GM15510 (cell line): ENCODE data around the gene LMNTD1.

Experiments
- POLR2A ChIP-seq: IDR thresholded peaks from 3 replicates; pipeline ENCODE4 v1.6.1; 2011; ENCODE audit warnings: borderline replicate concordance; ENCODE audit not compliant: insufficient read length; ENCODE audit errors: extremely low read depth

The LMNTD1 gene

GRCh38 chr12:25469368-25469767 lies 83.7 kb downstream of the LMNTD1 start:
- no peak for TF ChIP-seq POLR2A

GRCh38 chr12:25463521-25463920 lies 89.6 kb downstream of the LMNTD1 start:
- TF ChIP-seq POLR2A = no peak

DNA sequence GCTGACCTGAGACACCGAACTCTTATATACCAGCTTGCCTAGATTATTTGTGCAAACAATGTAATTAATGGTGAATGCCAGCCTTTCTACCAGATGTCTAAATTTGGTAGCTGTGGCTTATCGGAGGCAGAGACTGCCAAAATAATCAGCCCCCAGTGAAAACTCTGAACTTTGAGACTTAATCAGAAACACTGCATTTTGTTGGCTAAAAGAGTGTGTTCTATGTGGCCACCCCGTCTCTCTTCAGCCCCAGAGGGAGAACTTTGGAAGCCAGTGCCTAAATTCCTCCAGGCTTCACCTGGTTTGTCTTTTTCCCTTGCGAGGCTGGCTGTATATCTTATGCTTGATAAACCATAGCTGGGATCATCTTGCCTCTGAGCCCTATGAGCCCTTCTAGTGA lies 90.1 kb downstream of the LMNTD1 start:
- TF ChIP-seq POLR2A = no peak

- TF ChIP-seq POLR2A = no peak
Observed at GRCh38 chr12:25459541-25459951, 93.5 kb downstream of the LMNTD1 start.

DNA sequence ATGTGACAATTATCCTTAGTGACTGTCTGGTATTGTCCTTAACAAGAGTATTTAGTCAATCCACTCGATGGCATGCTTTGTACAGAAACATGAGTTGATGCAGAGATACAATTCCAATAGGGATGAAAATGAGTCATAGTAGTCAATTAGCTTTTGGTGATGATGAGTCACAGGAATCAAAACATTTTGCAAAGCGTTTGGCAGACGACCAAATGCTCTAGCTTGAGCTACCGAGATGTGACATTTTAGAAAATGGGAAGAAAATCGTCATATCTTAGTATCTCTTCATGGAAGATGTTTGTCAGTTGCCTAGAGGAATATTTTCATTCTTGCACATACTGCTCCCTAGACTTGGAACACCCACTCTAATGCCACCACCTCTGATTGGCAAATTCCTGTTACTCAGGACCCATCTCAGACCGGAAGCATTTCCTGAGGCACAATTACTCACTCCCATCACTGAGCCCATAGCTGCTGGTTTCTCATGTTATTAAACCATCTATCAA lies 95.0 kb downstream of the LMNTD1 start:
- no peak for TF ChIP-seq POLR2A

DNA sequence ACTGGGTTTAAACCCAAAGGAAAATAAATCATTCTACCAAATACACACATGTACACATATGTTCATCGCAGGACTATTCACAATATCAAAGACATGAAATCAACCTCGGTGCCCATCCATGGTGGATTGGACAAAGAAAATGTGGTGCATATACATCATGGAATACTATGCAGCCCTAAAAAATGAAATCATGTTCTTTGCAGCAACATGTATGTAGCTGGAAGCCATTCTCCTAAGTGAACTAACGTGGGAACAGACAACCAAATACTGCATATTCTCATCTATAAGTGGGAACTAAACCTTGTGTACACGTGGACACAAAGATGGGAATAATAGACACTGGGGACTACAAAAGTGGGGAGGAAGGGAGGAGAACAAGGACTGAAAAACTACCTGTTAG lies 96.6 kb downstream of the LMNTD1 start:
- no peak for TF ChIP-seq POLR2A

GRCh38 chr12:25455696-25456095 lies 97.4 kb downstream of the LMNTD1 start:
- TF ChIP-seq POLR2A = no peak

- no peak for TF ChIP-seq POLR2A
Observed at GRCh38 chr12:25449007-25449406, 104.1 kb downstream of the LMNTD1 start.

GRCh38 chr12:25447046-25447445 lies 106.0 kb downstream of the LMNTD1 start:
- no peak for TF ChIP-seq POLR2A

GRCh38 chr12:25438638-25439037 lies 114.4 kb downstream of the LMNTD1 start:
- no peak for TF ChIP-seq POLR2A

- no peak for TF ChIP-seq POLR2A
Observed at GRCh38 chr12:25436206-25437030, 116.7 kb downstream of the LMNTD1 start.

- no peak for TF ChIP-seq POLR2A
Observed at GRCh38 chr12:25435431-25435830, 117.7 kb downstream of the LMNTD1 start.

DNA sequence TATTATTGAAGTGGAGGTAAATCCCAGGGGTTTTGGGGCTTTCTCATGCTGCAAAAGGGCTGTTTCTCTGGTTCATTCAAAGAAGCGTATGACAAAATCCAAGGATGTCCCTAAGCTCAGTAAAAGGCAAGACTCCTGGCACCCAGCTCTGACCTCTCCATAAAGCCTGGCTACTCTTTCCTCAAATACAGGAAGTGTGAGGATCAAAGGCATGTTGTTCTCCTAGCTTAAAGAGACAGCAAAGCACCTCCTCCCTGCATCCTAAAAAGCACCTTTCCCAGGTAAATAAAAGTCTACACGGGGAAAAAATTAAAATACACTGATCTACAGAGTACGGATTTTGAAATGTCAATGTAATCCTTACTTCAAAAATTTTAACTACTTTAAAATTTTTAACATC lies 118.6 kb downstream of the LMNTD1 start:
- TF ChIP-seq POLR2A = no peak

DNA sequence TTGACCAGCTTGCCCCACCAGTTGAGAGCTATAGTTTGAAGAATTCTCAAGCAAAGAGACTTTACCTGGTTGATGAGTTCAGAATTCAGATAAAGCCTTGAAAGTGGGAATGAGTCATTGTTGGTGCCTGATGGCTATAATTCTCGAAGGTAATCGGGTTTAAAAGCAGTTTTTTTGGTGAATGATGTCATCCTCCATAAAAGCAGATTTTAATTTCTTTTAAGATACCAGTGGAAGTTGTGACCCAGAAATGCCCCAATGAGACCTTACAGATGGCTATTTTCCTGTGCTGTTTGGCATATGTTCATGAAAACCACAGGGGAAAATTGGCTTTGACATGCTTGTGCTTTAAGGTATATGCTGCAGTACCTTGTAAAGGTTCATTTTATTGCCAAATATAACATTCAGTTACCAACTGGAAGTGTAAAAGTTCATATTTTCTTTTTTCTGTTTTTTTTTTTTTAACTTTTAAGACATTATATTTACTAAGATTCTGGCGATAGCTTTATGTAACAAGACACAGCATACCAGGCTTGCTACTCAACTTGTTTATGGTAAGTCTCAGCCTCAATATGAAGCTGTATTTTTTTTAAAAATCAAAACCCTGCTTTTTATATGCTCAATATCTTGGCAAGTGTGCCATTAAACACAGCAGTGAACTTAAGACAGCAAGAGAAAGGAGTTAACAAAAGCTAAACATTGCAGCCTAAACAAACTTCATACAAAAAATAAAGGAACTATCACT lies 119.3 kb downstream of the LMNTD1 start:
- no peak for TF ChIP-seq POLR2A

- no peak for TF ChIP-seq POLR2A
Observed at GRCh38 chr12:25433024-25433423, 120.1 kb downstream of the LMNTD1 start.

DNA sequence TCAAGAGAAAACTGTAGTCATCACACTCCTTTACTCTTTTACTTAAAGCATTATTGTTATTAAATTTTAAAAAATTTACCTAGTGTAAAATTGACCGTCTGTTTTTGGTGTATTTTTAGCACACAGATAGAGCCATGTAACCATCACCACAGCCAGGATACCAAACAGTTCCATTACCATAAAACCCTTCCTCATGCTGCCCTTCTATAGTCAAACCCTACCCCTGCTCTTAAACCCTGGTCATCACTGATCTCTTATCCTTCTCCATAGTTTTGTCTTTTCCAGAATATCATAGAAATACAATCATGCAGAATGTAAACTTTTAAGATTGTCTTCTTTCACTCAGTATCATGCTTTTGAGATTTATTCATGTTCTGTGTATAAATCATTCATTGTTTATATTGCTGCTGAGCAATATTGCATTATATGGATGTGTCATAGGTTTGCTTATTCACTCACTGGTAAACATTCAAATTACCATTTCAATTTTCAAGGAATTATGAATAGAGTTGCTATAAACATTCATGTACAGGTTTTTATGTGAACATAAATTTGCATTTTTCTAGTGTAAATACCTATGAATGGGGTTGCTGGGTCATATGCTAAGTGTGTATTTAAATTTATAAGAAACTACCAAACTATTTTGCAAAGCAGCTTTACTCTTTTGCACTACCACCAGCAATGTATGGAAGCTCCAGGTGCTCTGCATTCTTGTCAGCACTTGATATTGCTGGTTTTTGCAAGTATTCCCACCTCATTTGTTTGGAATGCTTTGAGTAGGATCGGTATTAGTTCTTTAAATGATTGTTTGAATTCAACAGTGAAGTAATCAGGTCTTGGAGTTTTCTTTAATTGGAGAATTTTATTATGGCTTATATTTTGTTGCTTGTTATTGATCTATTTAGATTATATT lies 125.5 kb downstream of the LMNTD1 start:
- TF ChIP-seq POLR2A = no peak
